ENCODE measurements around the gene ANK3.
"Not testable (repeated sequence)": the region's sequence is repeated elsewhere in the genome, so short reads cannot be mapped to it uniquely, and the experiment has no call there.

GRCh38 chr10:60035375-60035774, 354.3 kb downstream of the ANK3 start:
- not testable (repeated sequence) for TF ChIP-seq CTCF (IDR thresholded peaks at IDR 0.05 in 8 of 11, conservative IDR thresholded peaks at IDR 0.05 in 3 of 11); POLR2A (IDR thresholded peaks at IDR 0.05)

All from spleen (tissue), 7 donors.